ENCODE results near the gene DERA.

- TF ChIP-seq CTCF (IDR thresholded peaks at IDR 0.05; ENCODE audit: low read length) (no peak), EZH2 (optimal IDR thresholded peaks at IDR 0.05; ENCODE audit: low read depth, low read length) (no peak)
Measured at GRCh38 chr12:16076970-16077522, 165.9 kb downstream of the DERA start.

Measured in MM.1S (cell line).